ENCODE measurements around the gene SH3BGRL3. TPM values are rescaled to one million over a fixed set of nuclear protein-coding genes. Genes with fewer than 3 reads are reported as not detected.
A peak's percentile ranks its signal among the peaks of the same experiment; 100 is the strongest.

The SH3BGRL3 gene
- total RNA-seq, 2 experiments from 2014 or later: 309 to 316 TPM

DNA sequence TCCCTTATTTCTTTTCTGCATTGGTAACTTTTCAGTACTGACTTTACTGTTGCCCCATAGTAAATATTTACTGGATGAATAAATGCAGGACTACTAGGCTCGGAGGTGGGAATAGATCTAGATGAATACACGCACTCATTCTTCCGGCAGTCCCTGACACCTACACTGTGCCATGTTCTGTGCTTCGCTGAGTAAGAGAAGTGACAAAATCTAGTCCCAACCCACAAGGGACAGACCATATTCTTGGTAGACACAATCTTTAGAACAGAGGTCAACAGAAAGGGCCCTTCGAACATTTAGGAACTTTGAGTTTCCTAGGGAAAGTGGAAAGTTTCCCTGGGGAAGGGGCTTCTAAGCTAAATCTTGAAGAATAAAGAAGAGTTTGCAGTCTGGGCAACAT lies 34.6 kb downstream of the SH3BGRL3 start:
- ATAC-seq (no peak), DNase-seq (no peak)
- TF ChIP-seq, protein P1, sequence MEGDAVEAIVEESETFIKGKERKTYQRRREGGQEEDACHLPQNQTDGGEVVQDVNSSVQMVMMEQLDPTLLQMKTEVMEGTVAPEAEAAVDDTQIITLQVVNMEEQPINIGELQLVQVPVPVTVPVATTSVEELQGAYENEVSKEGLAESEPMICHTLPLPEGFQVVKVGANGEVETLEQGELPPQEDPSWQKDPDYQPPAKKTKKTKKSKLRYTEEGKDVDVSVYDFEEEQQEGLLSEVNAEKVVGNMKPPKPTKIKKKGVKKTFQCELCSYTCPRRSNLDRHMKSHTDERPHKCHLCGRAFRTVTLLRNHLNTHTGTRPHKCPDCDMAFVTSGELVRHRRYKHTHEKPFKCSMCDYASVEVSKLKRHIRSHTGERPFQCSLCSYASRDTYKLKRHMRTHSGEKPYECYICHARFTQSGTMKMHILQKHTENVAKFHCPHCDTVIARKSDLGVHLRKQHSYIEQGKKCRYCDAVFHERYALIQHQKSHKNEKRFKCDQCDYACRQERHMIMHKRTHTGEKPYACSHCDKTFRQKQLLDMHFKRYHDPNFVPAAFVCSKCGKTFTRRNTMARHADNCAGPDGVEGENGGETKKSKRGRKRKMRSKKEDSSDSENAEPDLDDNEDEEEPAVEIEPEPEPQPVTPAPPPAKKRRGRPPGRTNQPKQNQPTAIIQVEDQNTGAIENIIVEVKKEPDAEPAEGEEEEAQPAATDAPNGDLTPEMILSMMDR (IDR thresholded peaks at IDR 0.05): no peak
- CTCF ChIA-PET: interaction anchor here (1.0 to 15.0 kb wide), 8 partner anchors 26 to 169 kb away, joined by 3 to 282 read pairs (median 6); partner anchors contain the start of genes CEP85 and SH3BGRL3
- H3K4me1 Mint-ChIP-seq (ENCODE audit: low read depth): peaks cover 35% of the 10 kb centered on the region
- H3K36me3 Mint-ChIP-seq (ENCODE audit: low read depth): peaks cover 14% of the 10 kb centered on the region
- no peak overlapping the region for H3K27ac Mint-ChIP-seq
- no peak overlapping the region for H3K4me3 Mint-ChIP-seq
- no peaks in the 10 kb centered on the region for H3K9me3 Mint-ChIP-seq
- no peaks in the 10 kb centered on the region for H3K27me3 Mint-ChIP-seq
- intact Hi-C loops (cut with micrococcal nuclease): no loop called here
- POLR2A ChIA-PET: interaction anchor here (1.0 to 11.3 kb wide), 5 partner anchors 8 to 157 kb away, joined by 3 to 284 read pairs (median 6); partner anchors contain the start of genes SH3BGRL3 and UBXN11

DNA sequence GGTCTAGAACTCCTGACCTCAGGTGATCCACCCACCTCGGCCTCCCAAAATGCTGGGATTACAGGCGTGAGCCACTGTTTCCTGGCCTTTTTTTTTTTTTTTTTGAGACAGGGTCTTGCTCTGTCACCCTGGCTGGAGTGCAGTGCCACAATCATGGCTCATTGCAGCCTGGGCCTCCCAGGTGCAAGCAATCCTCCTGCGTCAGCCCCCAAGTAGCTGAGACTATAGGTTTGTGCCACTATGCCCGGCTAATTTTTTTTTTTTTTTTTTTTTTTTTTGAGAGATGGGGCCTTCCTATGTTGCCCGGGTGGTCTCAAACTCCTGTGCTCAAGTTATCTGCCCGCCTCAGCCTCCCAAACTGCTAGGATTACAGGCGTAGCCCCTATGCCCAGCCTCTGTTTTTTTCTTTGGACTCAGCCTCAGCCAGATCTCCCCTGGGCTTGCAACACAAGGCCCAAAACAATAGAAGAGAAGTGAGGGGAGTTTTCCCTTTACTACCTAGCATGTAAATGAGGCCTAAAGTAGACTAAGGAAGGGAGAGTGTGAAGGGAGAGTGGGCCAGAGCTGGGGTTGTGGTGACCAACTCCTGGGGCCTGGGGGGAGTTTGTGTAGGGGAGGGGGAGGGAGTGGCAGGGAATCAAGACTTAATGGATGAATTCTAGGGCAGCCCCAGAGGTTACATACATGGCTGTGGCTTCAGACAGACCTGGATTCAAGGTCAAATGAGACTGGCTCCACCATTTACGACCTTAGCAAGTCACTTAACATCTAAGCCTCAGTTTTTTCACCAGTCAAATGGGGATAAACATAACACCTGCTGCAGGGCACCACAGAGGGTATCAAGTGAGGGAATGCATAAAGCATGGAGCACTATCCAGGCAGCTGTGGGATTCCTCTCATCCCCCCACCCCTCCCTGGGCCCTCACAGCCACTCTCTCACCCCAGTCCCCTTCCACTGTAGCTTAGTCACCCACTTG lies 36.3 kb downstream of the SH3BGRL3 start:
- peaks cover 48% of the 10 kb centered on the region for H3K4me1 Mint-ChIP-seq (ENCODE audit: low read depth)

DNA sequence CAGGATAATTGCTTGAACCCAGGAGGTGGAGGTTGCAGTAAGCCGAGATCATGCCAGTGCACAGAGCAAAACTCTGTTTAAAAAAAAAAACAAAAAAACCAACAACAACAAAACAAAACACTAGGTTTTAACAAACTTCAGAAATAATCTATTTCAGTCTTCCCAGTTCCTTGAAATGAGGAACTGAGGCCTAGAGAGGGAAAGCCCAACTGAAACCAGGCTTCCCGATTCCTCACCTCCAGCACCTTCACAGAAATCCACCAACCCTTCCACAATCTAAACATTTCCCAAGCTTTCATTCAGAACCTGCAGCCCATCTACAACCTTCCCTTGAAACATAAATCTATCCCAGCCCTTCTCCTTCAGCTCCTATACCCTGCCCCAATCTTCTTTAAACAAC lies 37.3 kb downstream of the SH3BGRL3 start:
- peaks cover 56% of the 10 kb centered on the region for H3K4me1 Mint-ChIP-seq (ENCODE audit: low read depth)
- CTCF ChIA-PET: interaction anchor here (1.5 to 15.0 kb wide), 5 partner anchors 9 to 82 kb away, joined by 5 to 282 read pairs (median 45); partner anchors contain the start of genes CEP85, SH3BGRL3 and UBXN11
- TF ChIP-seq, protein P1 (IDR thresholded peaks at IDR 0.05): no peak

More for the DNA sequence above, 36.3 kb downstream of the SH3BGRL3 start:
- CTCF ChIA-PET: interaction anchor here (0.9 to 15.0 kb wide), 4 partner anchors 9 to 38 kb away, joined by 3 to 282 read pairs (median 120); partner anchors contain the start of genes SH3BGRL3 and UBXN11
- POLR2A ChIA-PET: interaction anchor here (1.5 to 11.3 kb wide), 3 partner anchors 9 to 33 kb away, joined by 6 to 284 read pairs (median 52); partner anchors contain the start of genes SH3BGRL3 and UBXN11
- H3K27ac Mint-ChIP-seq: peak overlapping the region; percentile 74
- peaks cover 23% of the 10 kb centered on the region for H3K36me3 Mint-ChIP-seq (ENCODE audit: low read depth)
- no peak overlapping the region for H3K4me3 Mint-ChIP-seq
- H3K9me3 Mint-ChIP-seq: no peaks in the 10 kb centered on the region
- TF ChIP-seq, protein P1 (IDR thresholded peaks at IDR 0.05): no peak
- intact Hi-C loops (cut with micrococcal nuclease): loop anchor here (5.0 kb wide), 1 partner anchor 56 kb away; the partner anchor contains the start of gene ZNF683
- no peaks in the 10 kb centered on the region for H3K27me3 Mint-ChIP-seq
- no peak for ATAC-seq
- no peak for DNase-seq

DNA sequence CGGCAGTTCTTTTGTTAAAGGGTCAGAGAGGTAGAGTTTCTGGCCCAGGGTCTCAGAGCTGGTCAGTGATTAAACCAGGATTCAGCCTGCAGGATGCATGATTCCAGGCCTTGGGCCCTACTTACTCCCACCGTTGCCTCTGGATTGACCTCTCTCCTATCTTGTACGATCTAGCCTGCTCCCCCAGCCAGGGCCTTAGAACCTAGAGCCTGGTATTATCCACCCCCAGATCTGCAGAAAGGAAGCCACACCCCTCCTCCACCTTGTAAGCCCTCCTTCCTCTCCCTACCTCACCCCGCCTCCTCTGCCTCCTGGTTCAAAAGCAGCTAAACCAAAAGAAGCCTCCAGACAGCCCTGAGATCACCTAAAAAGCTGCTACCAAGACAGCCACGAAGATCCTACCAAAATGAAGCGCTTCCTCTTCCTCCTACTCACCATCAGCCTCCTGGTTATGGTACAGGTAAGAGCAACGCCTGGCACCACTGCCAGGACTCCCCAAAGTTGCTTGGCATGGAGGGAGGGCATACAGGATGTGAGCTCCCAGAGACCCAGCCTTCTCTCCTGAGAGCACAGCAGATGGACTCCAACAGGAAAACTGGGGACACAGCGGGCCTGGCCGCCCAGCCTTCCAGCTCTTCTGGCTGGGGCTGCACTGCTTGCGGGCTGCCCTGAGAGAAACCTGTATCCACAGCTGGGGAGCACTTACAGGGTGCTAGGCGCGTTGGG lies 37.9 kb downstream of the SH3BGRL3 start, which contains the start of gene CD52:
Gene CD52 (plus strand): TSS at position 347 of the 726 bp plus-strand sequence. CDS start 60 bp downstream, at position 407.
- ChIA-PET CTCF (interaction anchor here (0.8 to 15.0 kb wide), 11 partner anchors 10 to 148 kb away, joined by 3 to 282 read pairs (median 8); partner anchors contain the start of genes CEP85, SH3BGRL3, UBXN11 and ZNF593), POLR2A (interaction anchor here (1.2 to 11.3 kb wide), 5 partner anchors 11 to 163 kb away, joined by 4 to 284 read pairs (median 4); partner anchors contain the start of genes SH3BGRL3 and UBXN11)
- TF ChIP-seq, protein P1 (IDR thresholded peaks at IDR 0.05): no peak
- DNase-seq (peak; percentile 91), ATAC-seq (peak; percentile 79)
- intact Hi-C loops (cut with micrococcal nuclease): loop anchor here (5.0 kb wide), 1 partner anchor 55 kb away; the partner anchor contains the start of gene ZNF683
- Mint-ChIP-seq H3K9me3 (no peaks in the 10 kb centered on the region), H3K27ac (peak within 1 kb of the TSS; percentile 89), H3K4me3 (peak within 1 kb of the TSS; percentile 93), H3K4me1 (ENCODE audit: low read depth) (peaks cover 62% of the 10 kb centered on the region), H3K27me3 (no peaks in the 10 kb centered on the region), H3K36me3 (ENCODE audit: low read depth) (peaks cover 38% of the 10 kb centered on the region)

More for the DNA sequence above, 37.3 kb downstream of the SH3BGRL3 start:
- POLR2A ChIA-PET: interaction anchor here (1.5 to 11.3 kb wide), 3 partner anchors 10 to 34 kb away, joined by 4 to 284 read pairs (median 52); partner anchors contain the start of genes SH3BGRL3 and UBXN11
- Mint-ChIP-seq H3K27ac (peak overlapping the region; percentile 89), H3K27me3 (no peaks in the 10 kb centered on the region), H3K36me3 (ENCODE audit: low read depth) (peaks cover 31% of the 10 kb centered on the region), H3K4me3 (peak overlapping the region; percentile 93), H3K9me3 (no peaks in the 10 kb centered on the region)
- intact Hi-C loops (cut with micrococcal nuclease): loop anchor here (5.0 kb wide), 1 partner anchor 55 kb away; the partner anchor contains the start of gene ZNF683
- DNase-seq (no peak), ATAC-seq (no peak)
